Astrocyte (in vitro differentiated cells and primary cell): ENCODE measurements around the gene CTXN3. TPM values are rescaled to one million over a fixed set of nuclear protein-coding genes. Genes with fewer than 3 reads are reported as not detected.

Experiments
- DNase-seq: peaks from one replicate; pipeline ENCODE4 v3.0.0-alpha.2; 2010; ENCODE audit warnings: low read depth
- FAIRE-seq: peaks from 2 replicates; lab custom pipeline; 2011; peaks lifted over from hg19 to GRCh38; lab: Jason Lieb, UNC
- H2AFZ ChIP-seq: 2 replicates; pipeline ENCODE4 v1.6.0; 2012; ENCODE audit warnings: low read depth, low read length, inconsistent platforms
- H3K27ac ChIP-seq: 2 replicates; pipeline ENCODE4 v1.5.1; 2011; ENCODE audit warnings: low read depth, low read length, inconsistent platforms
- H3K27me3 ChIP-seq: 2 replicates; pipeline ENCODE4 v1.6.0; 2011; ENCODE audit warnings: low read length, inconsistent platforms; ENCODE audit not compliant: insufficient read depth
- H3K36me3 ChIP-seq: 2 replicates; pipeline ENCODE4 v1.5.1; 2011; ENCODE audit warnings: low read length, inconsistent platforms; ENCODE audit not compliant: insufficient read depth
- H3K4me1 ChIP-seq: 2 replicates; pipeline ENCODE4 v1.5.1; 2011; ENCODE audit warnings: low read length, inconsistent platforms; ENCODE audit not compliant: insufficient read depth
- H3K4me2 ChIP-seq: 2 replicates; pipeline ENCODE4 v1.6.0; 2012; ENCODE audit warnings: low read length, inconsistent platforms
- H3K4me3 ChIP-seq: 2 replicates; pipeline ENCODE4 v1.5.1; 2011; ENCODE audit warnings: low read depth, mild to moderate bottlenecking, low read length, inconsistent platforms; ENCODE audit not compliant: insufficient read depth
- H3K79me2 ChIP-seq: 2 replicates; pipeline ENCODE4 v1.6.0; 2012; ENCODE audit warnings: mild to moderate bottlenecking, low read length, inconsistent platforms; ENCODE audit not compliant: insufficient read depth
- H3K9ac ChIP-seq: 2 replicates; pipeline ENCODE4 v1.6.0; 2012; ENCODE audit warnings: mild to moderate bottlenecking, low read length, inconsistent platforms
- H3K9me3 ChIP-seq: 2 replicates; pipeline ENCODE4 v1.5.1; 2012; ENCODE audit warnings: low read depth, mild to moderate bottlenecking, low read length, inconsistent platforms; ENCODE audit not compliant: insufficient read depth
- H4K20me1 ChIP-seq: 2 replicates; pipeline ENCODE4 v1.6.0; 2012; ENCODE audit warnings: low read length, inconsistent platforms; ENCODE audit not compliant: insufficient read depth
- H3K27ac Mint-ChIP-seq: one replicate; pipeline ENCODE4 v1.8.0; 2021; ENCODE audit warnings: mild to moderate bottlenecking, mixed read lengths; ENCODE audit not compliant: unreplicated experiment
- H3K27me3 Mint-ChIP-seq: one replicate; pipeline ENCODE4 v1.8.0; 2021; ENCODE audit warnings: low read depth, mixed read lengths; ENCODE audit not compliant: unreplicated experiment
- H3K36me3 Mint-ChIP-seq: one replicate; pipeline ENCODE4 v1.8.0; 2021; ENCODE audit warnings: low read depth, mixed read lengths; ENCODE audit not compliant: unreplicated experiment
- H3K4me1 Mint-ChIP-seq: one replicate; pipeline ENCODE4 v1.8.0; 2021; ENCODE audit warnings: low read depth, mixed read lengths; ENCODE audit not compliant: unreplicated experiment
- H3K4me3 Mint-ChIP-seq: one replicate; pipeline ENCODE4 v1.8.0; 2021; ENCODE audit warnings: mild to moderate bottlenecking, moderate library complexity, mixed read lengths; ENCODE audit not compliant: unreplicated experiment
- H3K9me3 Mint-ChIP-seq: one replicate; pipeline ENCODE4 v1.8.0; 2021; ENCODE audit warnings: mild to moderate bottlenecking, mixed read lengths; ENCODE audit not compliant: unreplicated experiment
- CTCF ChIP-seq: IDR thresholded peaks from 2 replicates; pipeline ENCODE4 v1.5.1; 2011; ENCODE audit warnings: low read depth, mild to moderate bottlenecking, inconsistent platforms, low read length, moderate library complexity; ENCODE audit not compliant: insufficient read depth
- EZH2 ChIP-seq: IDR thresholded peaks from 2 replicates; pipeline ENCODE4 v1.6.1; 2012; ENCODE audit warnings: mild to moderate bottlenecking, low read length, inconsistent platforms; ENCODE audit not compliant: insufficient read depth
- total RNA-seq: library from RNA; stranded (reverse); gene quantifications from 2 replicates; pipeline ENCODE4 v1.2.1, GENCODE V29; 2021

Gene CTXN3
- total RNA-seq, 1 donor from 2014 or later, result not detected

GRCh38 chr5:127639828-127640227 lies 9.1 kb upstream of the CTXN3 start:
- no peaks in the 10 kb centered on the region for H3K79me2 ChIP-seq
- DNase-seq (no peak), FAIRE-seq (no peak)
- Mint-ChIP-seq H3K4me1 (peaks cover 8% of the 10 kb centered on the region), H3K9me3 (no peaks in the 10 kb centered on the region), H3K27ac (no peak overlapping the region), H3K27me3 (peaks cover 8% of the 10 kb centered on the region), H3K36me3 (no peaks in the 10 kb centered on the region), H3K4me3 (no peak overlapping the region)
- no peaks in the 10 kb centered on the region for H4K20me1 ChIP-seq
- no peaks in the 10 kb centered on the region for H3K9me3 ChIP-seq
- TF ChIP-seq CTCF (no peak), EZH2 (no peak)
- no peak overlapping the region for H3K4me3 ChIP-seq
- H3K9ac ChIP-seq, result no peak overlapping the region
- no peaks in the 10 kb centered on the region for H3K4me1 ChIP-seq
- H3K27ac ChIP-seq, result no peak overlapping the region
- no peaks in the 10 kb centered on the region for H3K27me3 ChIP-seq
- H3K4me2 ChIP-seq, result no peak overlapping the region
- H3K36me3 ChIP-seq, result no peaks in the 10 kb centered on the region
- no peak overlapping the region for H2AFZ ChIP-seq

GRCh38 chr5:127642949-127643348 lies 5.9 kb upstream of the CTXN3 start:
- Histone ChIP-seq H3K9ac (no peak overlapping the region), H3K36me3 (no peaks in the 10 kb centered on the region), H3K27me3 (no peaks in the 10 kb centered on the region), H3K4me2 (no peak overlapping the region), H3K9me3 (no peaks in the 10 kb centered on the region), H3K27ac (no peak overlapping the region), H3K79me2 (no peaks in the 10 kb centered on the region), H3K4me1 (no peaks in the 10 kb centered on the region), H3K4me3 (no peak overlapping the region), H4K20me1 (no peaks in the 10 kb centered on the region), H2AFZ (no peak overlapping the region)
- no peak overlapping the region for H3K4me3 Mint-ChIP-seq
- H3K36me3 Mint-ChIP-seq, result no peaks in the 10 kb centered on the region
- H3K27me3 Mint-ChIP-seq, result peaks cover 4% of the 10 kb centered on the region
- TF ChIP-seq EZH2 (no peak), CTCF (no peak)
- H3K9me3 Mint-ChIP-seq, result no peaks in the 10 kb centered on the region
- H3K27ac Mint-ChIP-seq, result no peak overlapping the region
- H3K4me1 Mint-ChIP-seq, result peaks cover 5% of the 10 kb centered on the region
- DNase-seq (no peak), FAIRE-seq (no peak)

GRCh38 chr5:127643607-127644006 lies 5.3 kb upstream of the CTXN3 start:
- H3K9ac ChIP-seq, result no peak overlapping the region
- no peak overlapping the region for H3K27ac ChIP-seq
- no peaks in the 10 kb centered on the region for H3K79me2 ChIP-seq
- no peaks in the 10 kb centered on the region for H4K20me1 ChIP-seq
- H3K36me3 Mint-ChIP-seq, result no peaks in the 10 kb centered on the region
- no peaks in the 10 kb centered on the region for H3K9me3 Mint-ChIP-seq
- peaks cover 5% of the 10 kb centered on the region for H3K4me1 Mint-ChIP-seq
- DNase-seq (no peak), FAIRE-seq (no peak)
- no peak for TF ChIP-seq CTCF
- no peak for TF ChIP-seq EZH2
- no peak overlapping the region for H3K4me3 ChIP-seq
- H3K27me3 Mint-ChIP-seq, result no peaks in the 10 kb centered on the region
- no peaks in the 10 kb centered on the region for H3K9me3 ChIP-seq
- no peak overlapping the region for H3K27ac Mint-ChIP-seq
- no peak overlapping the region for H3K4me2 ChIP-seq
- no peaks in the 10 kb centered on the region for H3K36me3 ChIP-seq
- H2AFZ ChIP-seq, result no peak overlapping the region
- H3K27me3 ChIP-seq, result peaks cover 2% of the 10 kb centered on the region
- H3K4me3 Mint-ChIP-seq, result no peak overlapping the region
- H3K4me1 ChIP-seq, result no peaks in the 10 kb centered on the region
